ENCODE results near the gene MARK3. TPM values are rescaled to one million over a fixed set of nuclear protein-coding genes. Genes with fewer than 3 reads are reported as not detected.

MARK3 gene
- total and polyA plus RNA-seq, 2 of the 4 experiments (the other 2 are of a cell fraction) = 78.5 to 80.5 TPM

- no peak overlapping the region for H3K56ac ChIP-seq (ENCODE audit: extremely low read depth, insufficient read depth, low read length)
- BruUV-seq (replicated peaks) = no TSS peak
- CTCF ChIA-PET = no interaction called here
Measured at GRCh38 chr14:103516426-103517173, 131.4 kb downstream of the MARK3 start.

More at GRCh38 chr14:103516426-103517173, 131.4 kb downstream of the MARK3 start:
- no peaks in the 10 kb centered on the region for H3K9me3 ChIP-seq (ENCODE audit: control insufficient read depth, insufficient read depth, low read length)
- no peak overlapping the region for H3K4me3 ChIP-seq (ENCODE audit: insufficient read depth, low read depth, low read length)
- no peak overlapping the region for H3K14ac ChIP-seq (replicated peaks; ENCODE audit: low read depth, low read length)
- H3K36me3 ChIP-seq (ENCODE audit: control insufficient read depth, insufficient read depth, low read length) = peaks cover 4% of the 10 kb centered on the region; the same call in 1 of the 2 replicates
- in situ Hi-C loops (cut with MboI; ENCODE audit: low sequenced_read_pairs) = no loop called here
- POLR2A ChIA-PET (ENCODE audit: unreplicated experiment) = no interaction called here
- peaks cover 24% of the 10 kb centered on the region for H4K20me1 ChIP-seq (ENCODE audit: insufficient read depth, low read length)
- TF ChIP-seq CHD1 (IDR thresholded peaks at IDR 0.05; ENCODE audit: low read depth, low read length) (no peak), RAD21 (IDR thresholded peaks at IDR 0.05; ENCODE audit: low read length) (no peak)
- H2BK5ac ChIP-seq (ENCODE audit: low read depth, low read length, poor library complexity, severe bottlenecking) = no peak overlapping the region
- H3K4ac ChIP-seq (ENCODE audit: low read depth, low read length) = no peak overlapping the region
- no peak overlapping the region for H4K91ac ChIP-seq (ENCODE audit: insufficient read depth, low read depth, low read length)
- no peak overlapping the region for H2AK9ac ChIP-seq (replicated peaks; ENCODE audit: low read depth, low read length, poor library complexity)
- DNase-seq (no peak), ATAC-seq (ENCODE audit: low read depth) (no peak)
- dilution Hi-C loops (cut with HindIII; ENCODE audit: low sequenced_read_pairs, unreplicated experiment) = no loop called here
- no peak overlapping the region for H4K5ac ChIP-seq (ENCODE audit: low read depth, low read length)
- 0 out of 4 replicates have a peak, but pooled peaks cover 0 to 7% of the 10 kb centered on the region in 2 experiments for H3K79me1 ChIP-seq (ENCODE audit: low read depth in 1 of 2, low read length in 2 of 2)
- no peak overlapping the region for H3K27ac ChIP-seq (ENCODE audit: insufficient read depth, low read length)
- no peak overlapping the region for H2BK20ac ChIP-seq (ENCODE audit: low read depth, low read length)
- no peak overlapping the region for H3K4me2 ChIP-seq (ENCODE audit: low read depth, low read length)
- intact Hi-C loops (cut with micrococcal nuclease) = no loop called here
- peaks cover 20% of the 10 kb centered on the region for H3K4me1 ChIP-seq (ENCODE audit: control insufficient read depth, insufficient read depth, low read length)
- no peak overlapping the region for H3K9ac ChIP-seq (ENCODE audit: low read depth, low read length)
- no peaks in the 10 kb centered on the region for H3K27me3 ChIP-seq (ENCODE audit: control insufficient read depth, insufficient read depth, low read length)
- no peak overlapping the region for H2AFZ ChIP-seq (replicated peaks; ENCODE audit: low read length, poor library complexity)
- H4K8ac ChIP-seq (ENCODE audit: low read depth in 2 of 2, low read length in 2 of 2) = no peak overlapping the region
- no peak overlapping the region for H2AK5ac ChIP-seq (ENCODE audit: low read depth, low read length)
- 84% methylated on average over 6 of the region's 10 CpGs; no CpG with 5 or more reads in 1 of the 2 experiments for WGBS, 2 experiments (ENCODE audit: extremely low coverage in 2 of 2, insufficient read length in 1 of 2)
- H3K9me1 ChIP-seq (ENCODE audit: insufficient read depth, low read length) = no peaks in the 10 kb centered on the region
- no peak overlapping the region for H3K18ac ChIP-seq (ENCODE audit: low read depth, low read length)
- H2BK120ac ChIP-seq (ENCODE audit: low read depth, low read length) = no peak overlapping the region
- no peak overlapping the region for H3K23ac ChIP-seq (ENCODE audit: low read depth, low read length)
- H2BK15ac ChIP-seq (ENCODE audit: low read depth, low read length) = no peak overlapping the region

Measured in IMR-90 (cell line).